IMR-90 (cell line): ENCODE results near the gene TSC2. TPM values are rescaled to one million over a fixed set of nuclear protein-coding genes. Genes with fewer than 3 reads are reported as not detected.
"Not testable (repeated sequence)": the region's sequence is repeated elsewhere in the genome, so short reads cannot be mapped to it uniquely, and the experiment has no call there.

Source experiments
- ATAC-seq: fragments of 200-7000 bp; cut with Tn5 transposase; 2 replicates; pipeline ENCODE4 v1.9.1; 2020; ENCODE audit warnings: low read depth, mild to moderate bottlenecking, moderate library complexity
- BruUV-seq: library from RNA; stranded (reverse); fragments of 400-500 nt; replicated peaks from 2 replicates; lab custom pipeline; 2021; lab: Mats Ljungman, UMichigan
- CTCF ChIA-PET: fragments of 300-600 bp; formaldehyde crosslinking; extraction: SDS; loops from one replicate; lab custom pipeline; 2021; ENCODE audit warnings: antibody characterized with exemption; lab: Yijun Ruan, JAX
- POLR2A ChIA-PET: fragments of 300-600 bp; sonication (Branson Sonifier 250); formaldehyde crosslinking; loops from one replicate; lab custom pipeline; 2022; ENCODE audit warnings: antibody characterized with exemption; ENCODE audit not compliant: unreplicated experiment; lab: Charles Lee
- DNase-seq: peaks from one replicate; pipeline ENCODE4 v3.0.0; 2013
- H2AFZ ChIP-seq: replicated peaks from 2 replicates; pipeline ENCODE3; 2013; ENCODE audit warnings: low read length, mild to moderate bottlenecking; ENCODE audit not compliant: poor library complexity
- H2AK5ac ChIP-seq: 2 replicates; pipeline ENCODE4 v1.6.1; 2013; ENCODE audit warnings: low read depth, low read length, inconsistent platforms
- H2AK9ac ChIP-seq: replicated peaks from 2 replicates; pipeline ENCODE3; 2013; ENCODE audit warnings: mild to moderate bottlenecking, low read depth, low read length, moderate library complexity; ENCODE audit not compliant: poor library complexity
- H2BK120ac ChIP-seq: 2 replicates; pipeline ENCODE4 v1.6.1; 2013; ENCODE audit warnings: low read depth, low read length, inconsistent platforms
- H2BK15ac ChIP-seq: 3 replicates; pipeline ENCODE4 v1.6.1; 2013; ENCODE audit warnings: low read depth, low read length, inconsistent platforms
- H2BK20ac ChIP-seq: 2 replicates; pipeline ENCODE4 v1.6.1; 2013; ENCODE audit warnings: low read depth, mild to moderate bottlenecking, inconsistent platforms, low read length, moderate library complexity
- H2BK5ac ChIP-seq: 2 replicates; pipeline ENCODE4 v1.6.1; 2013; ENCODE audit warnings: mild to moderate bottlenecking, low read depth, low read length, inconsistent platforms; ENCODE audit not compliant: poor library complexity, severe bottlenecking
- H3K14ac ChIP-seq: replicated peaks from 2 replicates; pipeline ENCODE4 v1.6.1; 2013; ENCODE audit warnings: low read depth, low read length, inconsistent platforms
- H3K18ac ChIP-seq: 2 replicates; pipeline ENCODE4 v1.6.1; 2013; ENCODE audit warnings: low read depth, low read length, control low read depth
- H3K23ac ChIP-seq: 2 replicates; pipeline ENCODE4 v1.6.1; 2013; ENCODE audit warnings: low read depth, low read length, inconsistent platforms
- H3K27ac ChIP-seq: 2 replicates; pipeline ENCODE4 v1.5.1; 2013; ENCODE audit warnings: mild to moderate bottlenecking, control low read depth, low read length; ENCODE audit not compliant: insufficient read depth
- H3K27me3 ChIP-seq: 2 replicates; pipeline ENCODE4 v1.6.1; 2013; ENCODE audit warnings: low read length; ENCODE audit not compliant: control insufficient read depth, insufficient read depth
- H3K36me3 ChIP-seq: 2 replicates; pipeline ENCODE4 v1.6.1; 2013; ENCODE audit warnings: low read length, mixed read lengths; ENCODE audit not compliant: control insufficient read depth, insufficient read depth
- H3K4ac ChIP-seq: 2 replicates; pipeline ENCODE4 v1.6.1; 2013; ENCODE audit warnings: low read depth, low read length, inconsistent platforms
- H3K4me1 ChIP-seq: 2 replicates; pipeline ENCODE4 v1.6.1; 2013; ENCODE audit warnings: low read length, mixed read lengths; ENCODE audit not compliant: control insufficient read depth, insufficient read depth
- H3K4me2 ChIP-seq: 2 replicates; pipeline ENCODE4 v1.6.1; 2013; ENCODE audit warnings: low read depth, mild to moderate bottlenecking, control low read depth, low read length, moderate library complexity
- H3K4me3 ChIP-seq: 2 replicates; pipeline ENCODE4 v1.5.1; 2013; ENCODE audit warnings: low read depth, mild to moderate bottlenecking, control low read depth, low read length, moderate library complexity; ENCODE audit not compliant: insufficient read depth
- H3K56ac ChIP-seq: 2 replicates; pipeline ENCODE4 v1.6.1; 2013; ENCODE audit warnings: low read length, inconsistent platforms; ENCODE audit not compliant: insufficient read depth; ENCODE audit errors: extremely low read depth
- H3K79me1 ChIP-seq, 2 experiments: 2 replicates each; pipeline ENCODE4 v1.6.1; 2013; ENCODE audit warnings: low read length in 2 of 2, inconsistent platforms in 1 of 2, low read depth in 1 of 2
- H3K9ac ChIP-seq: 2 replicates; pipeline ENCODE4 v1.6.1; 2013; ENCODE audit warnings: low read depth, low read length, control low read depth
- H3K9me1 ChIP-seq: 2 replicates; pipeline ENCODE4 v1.6.1; 2013; ENCODE audit warnings: low read length, inconsistent platforms; ENCODE audit not compliant: insufficient read depth
- H3K9me3 ChIP-seq: 2 replicates; pipeline ENCODE4 v1.6.1; 2013; ENCODE audit warnings: low read length; ENCODE audit not compliant: control insufficient read depth, insufficient read depth
- H4K20me1 ChIP-seq: 2 replicates; pipeline ENCODE4 v1.6.1; 2013; ENCODE audit warnings: low read length, inconsistent platforms; ENCODE audit not compliant: insufficient read depth
- H4K5ac ChIP-seq: 2 replicates; pipeline ENCODE4 v1.6.1; 2013; ENCODE audit warnings: mild to moderate bottlenecking, low read depth, low read length, control low read depth
- H4K8ac ChIP-seq, 2 experiments: 2 replicates each; pipeline ENCODE4 v1.6.1; 2013; ENCODE audit warnings: low read depth in 2 of 2, low read length in 2 of 2, control low read depth in 1 of 2, inconsistent platforms in 1 of 2
- H4K91ac ChIP-seq: 2 replicates; pipeline ENCODE4 v1.6.1; 2013; ENCODE audit warnings: low read depth, low read length, inconsistent platforms; ENCODE audit not compliant: insufficient read depth
- WGBS, 2 experiments: methylation state at CpG; one replicate each; pipeline versions ENCODE4 v1.1.5 to v1.1.7; 2013; ENCODE audit warnings: missing lambda C conversion rate in 2 of 2; ENCODE audit not compliant: insufficient read length in 1 of 2; ENCODE audit errors: extremely low coverage in 2 of 2; 5-methylcytosine and 5-hydroxymethylcytosine counted together
- dilution Hi-C: fragments of 300-500 bp; cut with HindIII; formaldehyde crosslinking; loops from one replicate; pipeline ENCODE4 v1.14.3; 2018; ENCODE audit warnings: low sequenced_read_pairs; ENCODE audit not compliant: unreplicated experiment
- in situ Hi-C: fragments of 300-500 bp; cut with MboI; formaldehyde crosslinking; loops from 3 replicates; pipeline ENCODE4 v1.14.3; 2019; ENCODE audit warnings: low sequenced_read_pairs, inconsistent platforms, mixed read lengths
- intact Hi-C: fragments of 100-400 bp; cut with micrococcal nuclease; formaldehyde crosslinking; loops from 2 replicates; pipeline ENCODE4 v1.10.0; 2022
- polyA plus RNA-seq, 3 experiments: library from polyadenylated mRNA; depleted of rRNA; stranded (reverse); fragments of >200 nt; gene quantifications; 2 replicates each; pipeline ENCODE4 v1.2.3, GENCODE V29; 2012; ENCODE audit warnings: low replicate concordance in 1 of 3
- total RNA-seq: library from RNA; depleted of rRNA; stranded (reverse); fragments of >200 nt; gene quantifications from 2 replicates; pipeline ENCODE4 v1.2.3, GENCODE V29; 2012

TSC2 gene
- total and polyA plus RNA-seq, 2 of the 4 experiments (the other 2 are of a cell fraction): 31.4 to 88.6 TPM

GRCh38 chr16:2114885-2115590 is 67.3 kb downstream of the TSC2 start:
- H3K27me3 ChIP-seq, H4K5ac ChIP-seq, H2AK5ac ChIP-seq, H3K27ac ChIP-seq, H3K9me3 ChIP-seq, H3K56ac ChIP-seq, H3K9me1 ChIP-seq, H2BK5ac ChIP-seq, H3K23ac ChIP-seq, CTCF ChIA-PET, H4K20me1 ChIP-seq, H3K4me3 ChIP-seq, H2BK15ac ChIP-seq, ATAC-seq, H3K79me1 ChIP-seq, H4K8ac ChIP-seq, H3K18ac ChIP-seq, H2AK9ac ChIP-seq, H3K4me2 ChIP-seq, in situ Hi-C loops, H3K14ac ChIP-seq, dilution Hi-C loops, intact Hi-C loops, BruUV-seq, H2BK120ac ChIP-seq, H3K9ac ChIP-seq, POLR2A ChIA-PET, H3K4me1 ChIP-seq, DNase-seq, H2BK20ac ChIP-seq, H3K4ac ChIP-seq, H4K91ac ChIP-seq, H2AFZ ChIP-seq: not testable (repeated sequence)
- WGBS, 2 experiments: 95% methylated on average over 4 of the region's 34 CpGs; no CpG with 5 or more reads in 1 of the 2 experiments
- H3K36me3 ChIP-seq: peaks cover 34% of the 10 kb centered on the region; the same call in 1 of the 2 replicates
